ENCODE results near the gene EVPL.
A peak's percentile ranks its signal among the peaks of the same experiment; 100 is the strongest.

EVPL gene

DNA sequence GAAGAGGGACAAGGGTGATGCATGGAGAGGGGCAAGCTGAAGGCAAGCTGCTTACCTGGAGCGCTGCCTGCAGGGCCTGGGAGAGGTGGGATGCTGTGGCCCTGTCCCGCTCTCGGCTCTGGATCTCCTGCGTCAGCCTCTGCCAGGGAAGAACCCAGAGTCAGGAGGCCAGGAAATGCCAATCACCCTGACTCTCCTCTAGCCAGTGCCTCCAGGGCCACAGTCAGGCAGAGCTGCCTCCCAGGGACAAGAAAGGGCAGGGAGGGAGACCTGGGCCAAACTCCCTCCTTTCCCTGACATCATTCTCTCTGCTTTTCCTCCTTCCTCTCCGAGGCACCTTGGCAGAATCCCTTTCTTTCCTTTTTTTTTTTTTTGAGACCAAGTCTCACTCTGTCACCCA is 15.2 kb downstream of the EVPL start:
- H3K4me1 ChIP-seq (ENCODE audit: control insufficient read depth, insufficient read depth, low read depth, low read length) = peaks cover 13% of the 10 kb centered on the region
- H3K18ac ChIP-seq (ENCODE audit: low read depth in 1 of 2, low read length in 2 of 2) = no peak overlapping the region
- peak overlapping the region; percentile 25 for H4K91ac ChIP-seq (ENCODE audit: low read length)
- no peak overlapping the region for H3K14ac ChIP-seq (ENCODE audit: low read length in 2 of 2)
- H3K4ac ChIP-seq (ENCODE audit: low read depth in 1 of 2, low read length in 2 of 2) = no peak overlapping the region
- H2BK12ac ChIP-seq (ENCODE audit: low read length in 2 of 2) = no peak overlapping the region
- no peak overlapping the region for H2BK120ac ChIP-seq (ENCODE audit: low read depth, low read length)
- H3K9ac ChIP-seq (ENCODE audit: low read length) = no peak overlapping the region
- H3K27ac ChIP-seq (ENCODE audit: low read length, poor library complexity, severe bottlenecking) = no peak overlapping the region
- no peak overlapping the region for H2AFZ ChIP-seq (ENCODE audit: low read depth, low read length)
- H3K4me3 ChIP-seq (ENCODE audit: insufficient read depth in 1 of 2, low read depth in 1 of 2, low read length in 2 of 2) = no peak overlapping the region
- peaks cover 0 to 46% of the 10 kb centered on the region in 2 experiments for H3K27me3 ChIP-seq (ENCODE audit: control insufficient read depth in 1 of 2, insufficient read depth in 1 of 2, low read length in 2 of 2)
- H3K4me2 ChIP-seq (ENCODE audit: low read length, poor library complexity, severe bottlenecking) = no peak overlapping the region
- no peaks in the 10 kb centered on the region for H3K79me1 ChIP-seq (replicated peaks; ENCODE audit: low read length, poor library complexity, severe bottlenecking)
- H3K36me3 ChIP-seq (ENCODE audit: control insufficient read depth in 1 of 2, insufficient read depth in 2 of 2, low read depth in 1 of 2, low read length in 2 of 2) = peaks cover 0 to 7% of the 10 kb centered on the region in 2 experiments
- H3K23ac ChIP-seq (ENCODE audit: low read length in 2 of 2) = no peak overlapping the region
- H2BK15ac ChIP-seq (ENCODE audit: low read depth, poor library complexity, severe bottlenecking) = no peak overlapping the region
- no peak overlapping the region for H4K8ac ChIP-seq (ENCODE audit: low read length)
- H2BK5ac ChIP-seq (ENCODE audit: low read depth, low read length, poor library complexity, severe bottlenecking) = no peak overlapping the region
- no peaks in the 10 kb centered on the region for H3K9me3 ChIP-seq (ENCODE audit: control insufficient read depth, low read length)
- DNase-seq = no peak
- no peak overlapping the region for H2AK5ac ChIP-seq (ENCODE audit: low read length, severe bottlenecking)
- WGBS = 86% methylated on average over 5 of the region's 5 CpGs

DNA sequence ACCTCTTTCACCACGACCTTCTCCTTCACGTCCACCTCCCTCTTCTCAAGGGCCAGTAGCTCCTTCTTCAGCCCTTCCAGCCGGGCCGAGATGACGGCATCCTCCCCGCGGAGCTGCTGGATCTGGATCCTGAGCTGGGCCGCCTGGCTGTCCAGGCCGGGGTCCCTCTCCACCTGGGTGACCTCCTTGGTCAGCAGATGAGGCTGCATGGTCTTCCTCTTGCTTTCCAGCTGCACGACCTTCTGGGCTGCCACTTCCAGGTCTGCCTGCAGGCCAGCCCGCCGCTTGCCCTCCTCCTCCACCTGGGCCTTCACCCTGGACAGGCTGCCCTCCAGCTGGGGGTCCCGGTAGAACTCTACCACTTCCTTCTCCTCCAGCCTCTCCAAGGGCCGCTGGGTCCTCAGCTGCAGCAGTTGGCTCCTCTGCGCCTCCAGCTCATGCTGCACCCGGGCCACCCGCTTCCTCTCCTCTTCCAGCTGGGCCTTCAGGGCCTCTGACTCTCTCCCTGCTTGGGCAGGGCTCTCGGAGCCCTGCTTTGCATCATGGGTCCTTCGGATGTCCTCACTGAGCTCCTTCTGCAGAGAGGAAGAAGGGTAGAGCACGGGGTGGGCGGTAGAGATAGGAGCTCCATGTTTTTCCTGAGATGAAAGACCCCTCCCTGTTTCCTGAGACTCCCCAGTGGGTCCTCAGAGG is 17.0 kb downstream of the EVPL start:
- Histone ChIP-seq H3K9ac (ENCODE audit: low read length) (no peak overlapping the region), H3K4me1 (ENCODE audit: control insufficient read depth, insufficient read depth, low read depth, low read length) (peaks cover 16% of the 10 kb centered on the region), H2AK5ac (ENCODE audit: low read length, severe bottlenecking) (no peak overlapping the region), H3K23ac (ENCODE audit: low read length in 2 of 2) (no peak overlapping the region), H3K14ac (ENCODE audit: low read length in 2 of 2) (no peak overlapping the region), H3K36me3 (ENCODE audit: control insufficient read depth in 1 of 2, insufficient read depth in 2 of 2, low read depth in 1 of 2, low read length in 2 of 2) (peaks cover 0 to 19% of the 10 kb centered on the region in 2 experiments), H2BK120ac (ENCODE audit: low read depth, low read length) (no peak overlapping the region), H3K4me2 (ENCODE audit: low read length, poor library complexity, severe bottlenecking) (no peak overlapping the region), H2BK15ac (ENCODE audit: low read depth, poor library complexity, severe bottlenecking) (no peak overlapping the region), H3K27me3 (ENCODE audit: control insufficient read depth in 1 of 2, insufficient read depth in 1 of 2, low read length in 2 of 2) (peaks cover 0 to 35% of the 10 kb centered on the region in 2 experiments), H3K9me3 (ENCODE audit: control insufficient read depth, low read length) (no peaks in the 10 kb centered on the region), H3K27ac (ENCODE audit: low read length, poor library complexity, severe bottlenecking) (no peak overlapping the region), H3K79me1 (replicated peaks; ENCODE audit: low read length, poor library complexity, severe bottlenecking) (no peaks in the 10 kb centered on the region), H3K4me3 (ENCODE audit: insufficient read depth in 1 of 2, low read depth in 1 of 2, low read length in 2 of 2) (no peak overlapping the region), H3K18ac (ENCODE audit: low read depth in 1 of 2, low read length in 2 of 2) (no peak overlapping the region), H2BK12ac (ENCODE audit: low read length in 2 of 2) (no peak overlapping the region), H2BK5ac (ENCODE audit: low read depth, low read length, poor library complexity, severe bottlenecking) (no peak overlapping the region), H4K91ac (ENCODE audit: low read length) (no peak overlapping the region), H3K4ac (ENCODE audit: low read depth in 1 of 2, low read length in 2 of 2) (no peak overlapping the region), H2AFZ (ENCODE audit: low read depth, low read length) (no peak overlapping the region), H4K8ac (ENCODE audit: low read length) (no peak overlapping the region)
- DNase-seq = no peak
- 91% methylated on average over 21 of the region's 21 CpGs for WGBS

DNA sequence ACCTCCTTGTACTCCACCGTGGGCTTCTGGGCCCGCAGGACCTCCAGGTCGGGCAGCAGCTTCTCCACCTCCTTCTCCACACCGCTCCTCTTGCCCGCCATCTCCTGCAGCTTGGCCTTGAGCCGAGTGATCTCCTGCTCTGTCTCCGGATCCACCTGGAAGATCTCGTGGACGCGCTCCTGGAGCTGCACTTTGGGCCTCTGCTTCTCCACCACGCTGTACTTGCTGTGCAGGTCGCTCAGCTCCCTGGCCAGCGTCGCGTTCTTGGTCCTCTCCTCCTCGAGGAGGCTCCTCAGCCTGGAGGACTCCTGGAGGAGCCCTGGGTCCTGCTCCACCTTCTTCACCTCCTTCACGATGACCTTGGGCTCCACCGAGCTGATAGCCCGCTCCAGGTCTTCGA is 17.7 kb downstream of the EVPL start:
- Histone ChIP-seq H2BK12ac (ENCODE audit: low read length in 2 of 2) (no peak overlapping the region), H2AFZ (ENCODE audit: low read depth, low read length) (no peak overlapping the region), H3K27ac (ENCODE audit: low read length, poor library complexity, severe bottlenecking) (no peak overlapping the region), H3K4me1 (ENCODE audit: control insufficient read depth, insufficient read depth, low read depth, low read length) (peaks cover 22% of the 10 kb centered on the region), H3K4ac (ENCODE audit: low read depth in 1 of 2, low read length in 2 of 2) (no peak overlapping the region), H3K27me3 (ENCODE audit: control insufficient read depth in 1 of 2, insufficient read depth in 1 of 2, low read length in 2 of 2) (peaks cover 0 to 29% of the 10 kb centered on the region in 2 experiments), H3K9me3 (ENCODE audit: control insufficient read depth, low read length) (no peaks in the 10 kb centered on the region), H2AK5ac (ENCODE audit: low read length, severe bottlenecking) (no peak overlapping the region), H2BK120ac (ENCODE audit: low read depth, low read length) (no peak overlapping the region), H4K91ac (ENCODE audit: low read length) (no peak overlapping the region), H3K9ac (ENCODE audit: low read length) (no peak overlapping the region), H4K8ac (ENCODE audit: low read length) (no peak overlapping the region), H3K79me1 (replicated peaks; ENCODE audit: low read length, poor library complexity, severe bottlenecking) (no peaks in the 10 kb centered on the region), H3K4me2 (ENCODE audit: low read length, poor library complexity, severe bottlenecking) (no peak overlapping the region), H3K4me3 (ENCODE audit: insufficient read depth in 1 of 2, low read depth in 1 of 2, low read length in 2 of 2) (no peak overlapping the region), H3K14ac (ENCODE audit: low read length in 2 of 2) (no peak overlapping the region), H3K36me3 (ENCODE audit: control insufficient read depth in 1 of 2, insufficient read depth in 2 of 2, low read depth in 1 of 2, low read length in 2 of 2) (peaks cover 0 to 22% of the 10 kb centered on the region in 2 experiments), H3K23ac (ENCODE audit: low read length in 2 of 2) (no peak overlapping the region), H3K18ac (ENCODE audit: low read depth in 1 of 2, low read length in 2 of 2) (no peak overlapping the region), H2BK5ac (ENCODE audit: low read depth, low read length, poor library complexity, severe bottlenecking) (no peak overlapping the region), H2BK15ac (ENCODE audit: low read depth, poor library complexity, severe bottlenecking) (no peak overlapping the region)
- DNase-seq = no peak
- 95% methylated on average over 20 of the region's 20 CpGs for WGBS

DNA sequence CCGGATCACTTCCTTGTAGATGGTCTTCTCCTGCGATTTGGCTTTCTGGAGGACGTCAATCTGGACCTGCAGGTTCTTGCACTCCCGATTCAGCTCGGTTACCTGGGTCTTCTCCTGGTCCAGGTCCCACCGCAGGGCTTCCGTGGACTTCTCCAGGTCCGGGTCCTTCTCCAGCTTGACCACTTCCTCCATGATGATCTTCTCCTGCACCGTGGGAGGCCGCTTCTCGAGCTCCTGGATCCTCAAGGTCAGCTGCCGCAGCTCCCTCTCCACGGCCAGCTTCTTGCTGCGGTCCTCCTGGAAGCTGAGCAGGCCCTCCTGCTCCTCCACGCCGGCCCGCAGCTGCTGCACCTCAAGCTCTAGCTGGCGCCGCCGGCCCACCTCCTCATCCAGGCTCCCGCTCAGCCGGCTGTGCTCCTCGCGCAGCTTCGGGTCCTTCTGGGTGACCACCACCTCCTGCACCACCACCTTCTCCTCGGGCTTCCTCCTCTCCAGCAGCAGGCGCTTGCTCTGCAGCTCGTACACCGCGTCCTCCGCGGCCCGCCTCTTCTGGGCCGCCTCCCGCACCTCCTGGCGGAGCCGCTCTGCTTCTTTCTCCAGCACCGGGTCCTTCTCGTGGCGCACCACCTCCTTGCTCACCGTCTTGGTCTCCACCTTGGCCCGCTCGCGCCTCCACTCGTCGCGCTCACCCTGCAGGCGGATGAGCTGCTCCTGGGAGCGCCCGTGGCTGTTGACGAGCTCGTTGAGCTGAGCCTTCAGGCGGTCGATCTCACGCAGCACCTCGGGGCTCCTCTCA is 18.3 kb downstream of the EVPL start:
- Histone ChIP-seq H3K4me2 (ENCODE audit: low read length, poor library complexity, severe bottlenecking) (no peak overlapping the region), H3K14ac (ENCODE audit: low read length in 2 of 2) (no peak overlapping the region), H4K91ac (ENCODE audit: low read length) (no peak overlapping the region), H2AK5ac (ENCODE audit: low read length, severe bottlenecking) (no peak overlapping the region), H3K79me1 (replicated peaks; ENCODE audit: low read length, poor library complexity, severe bottlenecking) (no peaks in the 10 kb centered on the region), H3K18ac (ENCODE audit: low read depth in 1 of 2, low read length in 2 of 2) (no peak overlapping the region), H2BK5ac (ENCODE audit: low read depth, low read length, poor library complexity, severe bottlenecking) (no peak overlapping the region), H3K27me3 (ENCODE audit: control insufficient read depth in 1 of 2, insufficient read depth in 1 of 2, low read length in 2 of 2) (peaks cover 0 to 26% of the 10 kb centered on the region in 2 experiments), H4K8ac (ENCODE audit: low read length) (no peak overlapping the region), H3K4ac (ENCODE audit: low read depth in 1 of 2, low read length in 2 of 2) (no peak overlapping the region), H3K4me3 (ENCODE audit: insufficient read depth in 1 of 2, low read depth in 1 of 2, low read length in 2 of 2) (no peak overlapping the region), H3K36me3 (ENCODE audit: control insufficient read depth in 1 of 2, insufficient read depth in 2 of 2, low read depth in 1 of 2, low read length in 2 of 2) (peaks cover 0 to 25% of the 10 kb centered on the region in 2 experiments), H3K9ac (ENCODE audit: low read length) (no peak overlapping the region), H2BK12ac (ENCODE audit: low read length in 2 of 2) (no peak overlapping the region), H3K23ac (ENCODE audit: low read length in 2 of 2) (no peak overlapping the region), H2BK120ac (ENCODE audit: low read depth, low read length) (no peak overlapping the region), H3K27ac (ENCODE audit: low read length, poor library complexity, severe bottlenecking) (no peak overlapping the region), H2AFZ (ENCODE audit: low read depth, low read length) (no peak overlapping the region), H2BK15ac (ENCODE audit: low read depth, poor library complexity, severe bottlenecking) (no peak overlapping the region), H3K9me3 (ENCODE audit: control insufficient read depth, low read length) (no peaks in the 10 kb centered on the region), H3K4me1 (ENCODE audit: control insufficient read depth, insufficient read depth, low read depth, low read length) (peaks cover 19% of the 10 kb centered on the region)
- WGBS = 95% methylated on average over 56 of the region's 56 CpGs
- DNase-seq = no peak

Measured in mesenchymal stem cell (in vitro differentiated cells and primary cell).